Head of caudate nucleus (tissue), 42 donors: ENCODE results near the gene MGMT.

Experiments
- DNase-seq, 42 donors: peaks; one replicate each; pipeline versions ENCODE4 v3.0.0 to v3.0.0-alpha.2; 2020 to 2021; ENCODE audit warnings: mixed read lengths in 7 of 42
- intact Hi-C: fragments of 100-400 bp; cut with DNase I; formaldehyde crosslinking; loops from one replicate; pipeline ENCODE4 v1.15.0; 2022

Gene MGMT

DNA sequence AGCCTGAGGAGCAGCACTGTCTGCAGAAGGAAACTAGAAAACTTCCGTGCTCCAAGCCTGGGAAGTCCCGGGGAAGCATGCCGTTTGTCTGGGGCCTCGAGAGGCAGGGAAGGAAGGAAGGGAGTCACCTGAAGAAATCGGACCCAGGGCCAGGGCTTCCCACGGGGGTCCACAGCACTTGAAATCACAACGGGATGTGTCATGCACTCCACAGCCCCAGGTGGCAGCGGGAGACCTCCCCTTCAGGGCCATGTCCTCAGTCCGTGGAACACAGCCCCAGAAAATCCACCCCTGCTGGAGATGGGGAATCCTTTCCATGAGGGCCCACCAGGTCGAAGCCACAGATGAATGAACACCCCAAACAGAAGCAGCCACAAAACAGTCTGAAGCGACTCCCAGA, 239.5 kb downstream of the MGMT start:
- intact Hi-C loops: no loop called here
- no peak for DNase-seq

DNA sequence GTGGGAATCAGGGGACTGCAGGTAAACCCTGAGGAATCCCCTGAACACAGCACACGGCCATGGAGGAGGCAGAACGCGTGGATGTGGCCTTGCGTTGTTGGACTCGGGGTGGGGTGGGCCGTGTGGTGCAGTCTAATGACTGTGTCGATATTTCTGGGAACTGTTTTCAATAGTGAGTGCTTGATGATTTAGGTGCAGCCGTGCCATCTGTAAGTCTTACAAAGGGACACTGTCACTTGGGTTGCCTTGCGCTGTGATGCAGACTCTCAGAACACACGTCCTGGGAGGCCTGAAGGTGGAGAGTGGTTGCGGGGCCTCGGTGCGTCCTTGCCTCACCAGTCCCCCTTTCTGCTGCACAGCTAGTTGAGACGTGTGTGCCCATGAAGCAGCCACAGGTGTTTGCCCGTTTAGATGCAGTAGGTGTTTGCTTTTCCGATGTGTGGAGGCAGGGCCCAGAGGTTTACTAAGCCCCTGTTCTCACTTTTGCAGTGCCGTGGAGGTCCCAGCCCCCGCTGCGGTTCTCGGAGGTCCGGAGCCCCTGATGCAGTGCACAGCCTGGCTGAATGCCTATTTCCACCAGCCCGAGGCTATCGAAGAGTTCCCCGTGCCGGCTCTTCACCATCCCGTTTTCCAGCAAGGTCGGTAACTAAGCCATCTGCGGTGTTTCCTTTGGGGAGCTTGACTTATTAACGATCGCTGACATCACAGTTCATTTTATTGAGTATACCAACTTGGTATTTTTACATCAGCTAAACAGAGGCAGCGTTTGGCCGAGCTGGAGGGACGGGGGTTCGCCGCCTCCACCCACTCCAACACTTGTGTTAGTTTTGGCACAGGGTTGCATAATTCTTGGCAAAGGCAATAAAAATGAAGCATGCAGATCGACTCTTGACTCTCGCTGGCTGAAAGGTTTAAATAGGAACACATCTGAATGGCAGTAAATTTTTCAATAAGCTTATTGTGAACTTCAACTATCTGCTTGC, 240.7 kb downstream of the MGMT start:
- DNase-seq: peak in 2 of 42 donors; percentile 7 to 19
- intact Hi-C loops: no loop called here

DNA sequence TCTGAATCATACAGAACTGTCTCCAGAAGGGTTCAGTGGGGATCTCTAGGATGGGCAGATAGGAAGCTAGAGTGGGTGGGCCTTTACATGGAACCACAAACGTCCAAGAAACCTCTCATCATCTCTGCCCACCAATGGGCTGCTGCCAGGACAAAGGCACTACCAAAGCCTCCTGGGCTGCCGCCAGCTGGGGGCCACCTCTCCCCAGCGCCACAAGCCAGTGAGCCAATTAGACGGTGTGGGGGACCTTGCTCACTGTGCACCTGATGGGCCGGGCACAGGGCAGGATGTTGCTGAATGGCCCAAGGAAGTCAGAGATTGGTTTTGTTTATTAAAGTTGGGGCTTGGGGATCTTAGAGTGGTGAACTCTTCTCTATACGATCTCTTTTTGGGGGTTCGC, 242.1 kb downstream of the MGMT start:
- intact Hi-C loops: no loop called here
- DNase-seq: peak in 1 of 42 donors; percentile 11

DNA sequence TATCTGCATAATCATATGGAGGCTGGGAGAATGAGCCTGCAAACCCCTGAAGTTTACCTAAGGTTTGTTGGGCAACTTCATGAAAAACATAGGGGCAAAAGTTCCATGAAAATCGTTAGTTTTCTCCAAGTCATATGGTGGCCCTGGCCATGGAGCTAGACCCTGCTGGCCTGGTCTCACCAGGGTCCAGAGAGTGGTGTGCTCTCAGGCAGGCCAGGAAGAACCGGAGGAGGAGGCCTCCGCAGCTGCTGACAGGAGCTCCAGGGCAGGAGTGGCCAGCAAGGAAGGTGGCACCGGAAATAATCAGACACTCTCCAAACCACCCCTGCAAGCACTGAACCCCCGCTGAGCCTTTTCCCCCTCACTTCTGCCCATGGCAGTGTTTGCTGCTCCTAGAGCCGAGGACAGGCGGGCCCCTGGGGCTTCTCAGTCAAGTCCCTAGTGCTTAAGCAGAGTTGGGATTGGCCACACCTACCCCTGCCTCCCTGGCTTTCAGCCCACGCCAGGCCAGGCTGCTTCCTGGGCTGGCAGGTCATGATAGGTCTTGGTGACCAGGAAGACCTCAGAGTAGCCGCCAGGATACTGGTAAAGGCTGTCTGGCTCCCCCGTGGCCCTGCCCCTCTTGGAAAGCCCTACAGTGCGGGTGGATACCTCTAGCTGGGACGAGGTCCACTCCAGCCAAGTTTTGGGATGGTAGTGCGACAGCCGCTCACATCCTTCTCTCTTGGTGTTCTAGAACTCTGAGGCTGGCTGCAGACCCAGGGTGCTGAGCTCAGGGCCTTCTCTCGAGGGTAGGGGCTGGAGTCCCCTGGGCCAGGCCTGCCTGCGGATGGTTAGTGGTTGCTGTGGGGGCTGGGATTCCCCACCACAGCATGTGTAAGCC, 242.8 kb downstream of the MGMT start:
- intact Hi-C loops: no loop called here
- peak in 3 of 42 donors; percentile 7 to 27 (median 20) for DNase-seq

DNA sequence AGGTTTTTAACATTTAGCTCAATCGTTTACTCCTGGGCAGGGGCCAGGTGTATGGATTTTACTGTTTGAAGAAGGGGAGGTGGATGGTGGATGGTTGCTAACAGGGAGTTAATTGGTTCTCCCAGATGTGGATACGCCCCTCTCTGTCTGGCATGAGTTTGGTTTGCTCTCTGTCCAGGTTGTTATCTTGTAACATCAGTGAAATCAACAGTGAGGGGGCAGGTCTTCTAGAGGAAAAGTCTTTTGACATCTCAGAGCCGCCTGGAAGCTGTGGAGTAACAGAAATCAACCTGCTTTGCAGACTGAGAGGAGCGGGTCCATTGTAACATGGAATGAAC, 243.4 kb downstream of the MGMT start:
- intact Hi-C loops: no loop called here
- DNase-seq: peak in 1 of 42 donors; percentile 14

DNA sequence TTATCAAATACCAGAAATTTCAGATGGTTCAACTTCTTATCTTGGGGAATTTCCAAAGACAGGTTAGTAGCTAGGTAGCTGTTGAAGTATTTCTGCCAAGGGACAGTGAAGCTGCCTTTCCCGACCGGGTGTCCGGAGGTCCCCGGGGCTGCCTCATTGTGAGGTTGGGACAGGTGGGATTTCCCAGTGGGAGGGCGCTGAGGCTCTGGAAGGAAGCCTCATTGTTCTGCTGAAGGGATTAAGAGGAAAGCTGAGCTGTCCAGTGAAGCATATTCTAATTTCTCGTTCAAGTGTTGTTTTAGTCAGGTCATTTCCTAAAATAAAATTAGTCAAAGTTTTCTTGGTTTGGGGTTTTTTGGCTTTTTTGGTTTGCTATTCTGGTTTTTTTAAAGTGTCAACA, 244.2 kb downstream of the MGMT start:
- intact Hi-C loops: no loop called here

DNA sequence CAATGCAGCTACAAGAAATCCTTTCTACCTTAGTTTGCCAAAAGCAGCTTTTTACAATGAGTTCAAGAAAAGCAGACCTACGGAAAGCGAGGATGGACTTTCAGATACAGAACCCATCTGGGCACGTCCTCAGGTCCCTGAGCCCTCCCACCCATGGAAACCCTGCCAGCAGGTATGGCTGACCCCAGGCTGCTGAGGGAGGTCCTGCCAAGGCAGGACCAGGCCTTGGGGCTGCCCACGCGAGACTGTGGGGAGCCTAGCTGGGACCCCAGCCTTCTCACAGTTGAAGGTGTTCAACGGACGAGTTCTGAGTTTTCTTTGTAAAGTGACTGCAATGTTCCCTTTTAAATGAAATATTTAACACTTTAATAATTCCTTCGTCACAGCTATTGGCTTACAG, 245.0 kb downstream of the MGMT start:
- intact Hi-C loops: no loop called here

More for the DNA sequence above, 244.2 kb downstream of the MGMT start:
- peak in 4 of 42 donors; percentile 6 to 21 (median 12) for DNase-seq

DNA sequence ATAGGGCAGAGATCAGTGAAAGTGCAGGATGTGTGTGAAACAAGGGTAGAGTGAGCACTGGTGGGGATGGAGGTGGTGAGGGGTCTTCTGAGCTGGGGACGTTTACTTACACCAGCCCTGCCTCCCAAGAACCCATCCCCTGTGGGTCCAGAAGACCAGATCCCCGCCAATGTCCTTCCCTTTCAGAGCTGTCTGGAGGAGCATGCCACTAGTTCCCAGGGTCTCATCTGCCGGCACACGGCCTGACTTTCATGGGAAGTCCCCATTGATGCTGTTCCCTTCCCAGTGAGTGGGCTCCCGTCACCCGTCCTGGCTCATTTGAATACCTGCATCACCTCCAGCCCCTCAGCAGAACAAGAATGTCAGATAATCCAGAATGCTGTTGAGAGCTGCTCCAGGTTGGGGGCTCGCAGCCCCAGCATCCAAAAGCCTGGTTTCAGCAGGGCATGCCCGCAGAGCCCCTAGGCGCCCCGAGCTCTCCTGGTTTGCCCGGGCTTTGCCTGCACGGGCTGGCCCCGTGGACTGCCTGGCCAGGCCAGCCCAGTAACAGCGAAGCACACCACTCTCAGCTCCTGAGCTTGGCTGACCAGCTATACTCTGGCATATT, 246.7 kb downstream of the MGMT start:
- intact Hi-C loops: no loop called here
- DNase-seq: peak in 4 of 42 donors; percentile 3 to 18 (median 12)

More for the DNA sequence above, 245.0 kb downstream of the MGMT start:
- DNase-seq: peak in 2 of 42 donors; percentile 14 to 22

DNA sequence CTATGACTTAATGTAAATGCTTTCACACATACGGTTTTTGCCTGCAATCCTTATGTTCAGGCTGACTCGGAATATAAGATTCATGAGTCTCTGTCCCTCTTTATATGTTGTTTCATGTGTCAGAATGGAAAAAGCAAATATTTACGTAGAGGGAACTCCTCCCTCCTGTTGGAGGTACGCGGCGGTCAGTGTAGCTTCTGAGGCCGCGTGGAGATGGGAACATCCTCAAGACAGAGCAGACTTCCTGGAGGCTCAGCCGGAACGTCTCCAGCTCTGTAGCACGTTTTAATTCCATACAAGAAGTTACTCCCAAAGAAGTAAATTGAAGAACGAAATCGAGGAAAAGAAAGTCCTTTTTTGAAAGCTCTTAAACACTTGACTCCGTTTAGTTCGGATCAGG, 248.8 kb downstream of the MGMT start:
- intact Hi-C loops: no loop called here
- peak in 3 of 42 donors; percentile 2 to 31 (median 14) for DNase-seq

DNA sequence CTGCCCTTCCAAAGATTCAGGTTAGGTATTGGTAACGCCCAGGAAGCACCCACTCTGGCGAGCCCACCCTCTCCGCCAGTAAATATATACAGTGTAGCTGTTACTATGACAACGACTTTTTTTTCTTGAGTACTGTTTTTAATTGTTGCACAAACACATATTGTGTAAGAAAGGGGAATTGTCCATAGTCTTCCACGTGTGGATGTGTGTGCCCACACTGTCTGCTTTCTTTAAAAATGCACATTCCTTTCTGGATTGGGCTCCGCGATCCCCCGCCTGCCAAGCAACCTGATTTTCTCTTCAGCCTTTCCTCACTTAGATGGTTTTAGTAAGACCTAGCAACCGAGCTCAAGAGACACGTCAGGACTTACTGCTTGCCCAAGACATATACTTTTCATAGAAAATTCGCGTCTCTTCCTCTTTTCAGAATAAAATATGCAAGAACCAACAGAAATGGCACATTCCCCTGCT, 249.2 kb downstream of the MGMT start:
- DNase-seq: peak in 3 of 42 donors; percentile 6 to 10 (median 10)
- intact Hi-C loops: no loop called here

DNA sequence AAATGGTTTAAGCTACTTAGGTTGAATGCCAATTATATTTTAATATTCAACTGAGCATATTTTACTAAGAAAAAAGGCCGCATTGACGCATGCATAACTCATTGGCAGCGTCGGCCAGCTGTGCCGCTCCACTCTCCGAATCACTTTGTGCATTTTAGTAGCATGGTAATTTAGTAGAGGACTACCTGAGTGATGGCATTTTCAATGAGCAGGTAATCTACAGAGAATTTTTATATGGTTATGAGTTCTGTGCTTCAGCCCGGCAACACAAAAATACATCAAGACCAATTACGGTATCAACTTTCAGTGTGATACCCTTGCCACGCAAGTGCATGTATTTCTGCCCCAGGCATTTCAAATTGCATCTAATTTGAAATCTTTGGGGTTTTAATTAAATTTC, 249.8 kb downstream of the MGMT start:
- intact Hi-C loops: no loop called here
- peak in 1 of 42 donors; percentile 1 for DNase-seq

DNA sequence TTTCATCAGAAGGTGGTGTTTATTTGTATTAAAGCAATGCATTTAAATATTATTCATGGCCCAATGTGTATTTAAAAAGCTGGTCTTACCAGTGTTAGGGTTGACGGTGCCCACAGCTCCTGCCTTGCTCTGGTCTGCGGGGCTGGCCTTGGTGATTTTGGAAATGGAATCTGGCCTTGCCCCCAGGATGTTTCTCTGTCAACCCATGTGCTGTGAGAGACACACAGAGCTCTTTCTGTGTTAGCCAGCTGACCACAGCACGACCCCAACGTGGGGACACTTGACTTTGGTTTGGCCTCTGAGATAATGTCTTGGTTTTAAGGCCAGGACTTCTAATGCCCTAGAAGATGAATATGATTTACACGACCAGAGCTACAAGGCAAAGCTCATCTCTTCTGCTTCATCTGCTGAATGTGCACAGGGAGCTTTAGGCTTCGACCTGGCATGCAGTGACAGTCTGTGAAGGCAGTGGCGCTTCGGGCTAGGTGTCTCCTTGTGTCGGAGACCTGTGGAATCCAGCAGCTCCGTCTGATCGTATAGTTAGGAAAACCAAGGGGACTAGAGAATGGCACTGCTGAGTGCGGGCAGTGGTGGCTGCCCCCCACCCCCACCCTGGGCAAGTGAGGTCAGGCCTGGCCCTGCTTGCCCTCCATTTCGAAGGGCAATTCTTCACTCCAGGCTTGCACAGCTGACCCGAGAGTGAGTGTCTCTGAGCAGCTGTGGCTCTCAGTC, 250.9 kb downstream of the MGMT start:
- peak in 4 of 42 donors; percentile 6 to 24 (median 14) for DNase-seq
- intact Hi-C loops: no loop called here

DNA sequence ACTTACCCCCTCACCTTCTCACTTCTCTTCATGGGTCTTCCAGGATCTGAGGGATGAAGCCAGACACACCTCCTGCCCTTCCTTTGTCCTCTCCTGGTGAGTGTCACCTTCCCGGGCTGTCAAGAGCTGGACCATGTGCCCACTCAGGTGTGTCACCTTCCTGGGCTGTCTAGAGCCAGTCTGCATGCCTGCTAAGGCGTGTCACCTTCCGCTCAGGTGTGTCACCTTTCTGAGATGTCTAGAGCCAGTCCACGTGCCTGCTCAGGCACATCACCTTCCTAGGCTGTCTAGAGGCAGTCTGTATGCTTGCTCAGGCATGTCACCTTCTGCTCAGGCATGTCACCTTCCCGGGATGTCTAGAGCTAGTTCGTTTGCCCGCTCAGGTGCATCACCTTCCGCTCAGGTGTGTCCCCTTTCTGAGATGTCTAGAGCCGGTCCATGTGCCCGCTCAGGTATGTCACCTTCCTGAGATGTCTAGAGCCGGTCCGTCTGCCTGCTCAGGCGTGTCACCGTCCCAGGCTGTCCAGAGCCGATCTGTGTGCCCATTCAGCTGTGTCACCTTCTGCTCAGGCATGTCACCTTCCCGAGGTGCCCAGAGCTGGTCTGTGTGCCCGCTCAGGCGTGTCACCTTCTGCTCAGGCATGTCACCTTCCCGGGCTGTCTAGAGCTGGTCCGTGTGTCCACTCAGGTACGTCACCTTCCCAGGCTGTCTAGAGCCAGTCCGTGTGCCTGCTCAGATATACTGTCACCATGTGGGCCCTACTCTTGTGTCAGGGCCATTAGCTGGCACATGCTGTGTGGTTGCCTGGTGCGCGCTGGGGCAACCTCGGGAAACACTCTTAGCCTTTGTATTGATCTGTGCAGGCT, 251.7 kb downstream of the MGMT start:
- intact Hi-C loops: no loop called here
- peak in 3 of 42 donors; percentile 6 to 16 (median 10) for DNase-seq

DNA sequence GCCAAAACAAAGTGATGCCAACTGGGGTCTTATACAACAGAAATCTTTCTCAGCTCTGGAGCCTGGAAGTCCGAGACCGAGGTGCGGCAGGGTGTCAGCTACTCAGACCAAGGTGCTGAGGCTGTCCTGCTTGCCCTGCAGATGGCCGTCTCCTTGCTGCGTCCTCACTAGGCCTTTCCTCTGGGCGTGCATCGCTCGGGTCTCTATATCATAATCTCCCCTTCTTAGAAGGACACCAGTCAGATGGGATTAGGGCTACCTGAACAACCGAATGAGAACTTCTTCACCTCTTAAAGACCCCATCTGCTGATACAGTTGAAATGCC, 252.3 kb downstream of the MGMT start:
- intact Hi-C loops: no loop called here
- DNase-seq: peak in 3 of 42 donors; percentile 5 to 24 (median 17)

DNA sequence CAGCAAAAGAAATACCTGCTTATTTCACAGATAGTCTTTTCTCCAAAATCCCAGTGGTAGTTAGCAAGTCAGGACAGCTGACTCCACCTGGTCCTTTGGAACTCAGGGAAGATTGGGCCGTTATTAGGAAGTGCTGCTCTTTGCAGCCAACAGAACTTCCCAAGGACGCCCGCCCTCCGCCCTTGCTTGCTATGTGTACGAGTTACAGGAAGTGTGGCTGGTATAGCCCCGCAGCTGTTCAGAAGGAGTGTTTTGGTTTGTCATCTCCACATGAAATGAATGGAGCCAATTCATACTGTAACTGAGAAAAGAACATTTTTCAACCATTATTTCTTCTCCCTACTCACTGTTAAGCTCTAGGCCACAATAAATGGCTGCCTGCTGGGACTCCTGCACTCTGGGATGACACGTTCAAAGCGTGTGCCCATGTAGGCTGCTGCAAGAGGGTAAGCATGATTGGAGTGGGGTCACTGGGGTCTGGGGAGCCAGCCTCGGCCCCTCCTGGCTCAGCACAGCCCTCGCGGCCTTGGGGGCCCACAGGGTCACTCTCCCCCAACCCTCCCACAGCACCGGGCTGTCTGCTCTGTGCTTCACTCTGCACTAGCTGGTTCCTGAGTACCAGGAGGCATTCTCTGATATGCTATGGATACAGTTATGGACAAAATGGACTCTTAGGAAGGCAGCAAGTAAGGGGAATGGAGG, 253.0 kb downstream of the MGMT start:
- peak in 3 of 42 donors; percentile 4 to 11 (median 7) for DNase-seq
- intact Hi-C loops: no loop called here

DNA sequence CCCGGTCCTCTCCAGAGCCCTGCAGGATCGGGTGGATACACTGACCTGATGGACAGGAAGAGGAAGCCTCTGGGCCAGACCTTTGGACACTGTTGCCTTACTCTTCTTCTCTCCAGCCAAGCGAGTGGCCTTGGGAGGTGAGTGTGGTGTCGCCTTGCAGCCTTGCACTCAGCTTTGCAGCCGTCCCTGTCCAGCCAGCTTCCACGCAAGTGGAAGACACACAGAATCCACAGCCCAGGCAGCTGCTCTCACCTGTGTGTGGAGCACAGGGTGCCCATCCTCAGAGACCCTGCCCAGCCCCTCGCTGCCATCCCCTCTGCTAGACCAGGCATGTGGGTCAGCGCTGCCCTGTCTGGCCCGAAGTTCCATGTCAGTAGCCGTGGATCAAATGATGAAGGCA, 258.0 kb downstream of the MGMT start:
- intact Hi-C loops: no loop called here

DNA sequence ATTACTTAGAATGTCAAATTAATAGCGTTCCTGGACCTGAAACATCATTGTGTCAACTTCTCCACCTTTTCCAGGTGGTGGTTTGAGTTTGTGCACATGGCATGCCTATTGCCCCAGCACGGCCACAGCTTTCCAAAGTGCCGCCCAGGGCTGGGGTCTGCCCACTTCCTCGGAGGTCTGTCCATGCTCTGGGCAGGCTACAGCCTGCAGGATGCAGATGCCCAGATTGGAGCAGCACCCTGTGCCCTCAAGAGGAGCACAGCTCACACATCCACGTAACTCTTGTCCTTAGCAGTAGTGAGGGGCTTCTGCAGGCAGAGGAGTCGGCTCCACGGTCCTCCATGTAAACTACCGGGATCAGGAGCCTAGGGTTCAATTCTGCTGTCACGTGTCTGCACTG, 258.4 kb downstream of the MGMT start:
- DNase-seq: peak in 3 of 42 donors; percentile 17 to 24 (median 18)
- intact Hi-C loops: no loop called here

More for the DNA sequence above, 258.0 kb downstream of the MGMT start:
- DNase-seq: peak in 4 of 42 donors; percentile 6 to 23 (median 17)
